GM12892 (cell line): ENCODE data around the gene XPO1.

Experiments used
- POLR2A ChIP-seq: IDR thresholded peaks from 2 replicates; pipeline ENCODE4 v1.6.1; 2011; ENCODE audit warnings: low read depth, low read length, control low read depth
- POLR2AphosphoS5 ChIP-seq: IDR thresholded peaks from 2 replicates; pipeline ENCODE4 v1.6.1; 2011; ENCODE audit warnings: low read depth, low read length, control low read depth

- TF ChIP-seq POLR2AphosphoS5 (no peak), POLR2A (no peak)
Observed at GRCh38 chr2:61436092-61436491, 102.1 kb downstream of the XPO1 start.
